ENCODE measurements around the gene ZNF561.

GRCh38 chr19:9620842-9621155, 233 bp downstream of the ZNF561 start:
- no peak for TF ChIP-seq POLR2AphosphoS5 (IDR thresholded peaks at IDR 0.05; ENCODE audit: borderline replicate concordance, low read depth, low read length)
- TF ChIP-seq EZH2 (IDR thresholded peaks at IDR 0.05) = no peak
